Esophagus muscularis mucosa (tissue), 3 donors: ENCODE measurements around the gene ZNF598.

Source experiments
- POLR2A ChIP-seq: fragments of 450-650 bp; IDR thresholded peaks from one replicate; pipeline ENCODE4 v1.6.1; 2017; ENCODE audit warnings: antibody characterized with exemption, moderate library complexity, mild to moderate bottlenecking, low read depth
- POLR2AphosphoS5 ChIP-seq, 2 donors: sonication (generic); formaldehyde crosslinking; IDR thresholded peaks; one replicate each; pipeline ENCODE4 v1.6.1; 2017; ENCODE audit warnings: antibody characterized with exemption in 2 of 2
- TF ChIP-seq, protein P1 (sequence below), 3 experiments: fragments of 200-600 bp in 2 of 3; fragments of 450-650 bp in 1 of 3; sonication (generic) in 2 of 3; IDR thresholded peaks; one replicate each; pipeline ENCODE4 v1.5.1; 2017 to 2019; ENCODE audit warnings: antibody characterized with exemption in 3 of 3, mild to moderate bottlenecking in 2 of 3, moderate library complexity in 1 of 3

DNA sequence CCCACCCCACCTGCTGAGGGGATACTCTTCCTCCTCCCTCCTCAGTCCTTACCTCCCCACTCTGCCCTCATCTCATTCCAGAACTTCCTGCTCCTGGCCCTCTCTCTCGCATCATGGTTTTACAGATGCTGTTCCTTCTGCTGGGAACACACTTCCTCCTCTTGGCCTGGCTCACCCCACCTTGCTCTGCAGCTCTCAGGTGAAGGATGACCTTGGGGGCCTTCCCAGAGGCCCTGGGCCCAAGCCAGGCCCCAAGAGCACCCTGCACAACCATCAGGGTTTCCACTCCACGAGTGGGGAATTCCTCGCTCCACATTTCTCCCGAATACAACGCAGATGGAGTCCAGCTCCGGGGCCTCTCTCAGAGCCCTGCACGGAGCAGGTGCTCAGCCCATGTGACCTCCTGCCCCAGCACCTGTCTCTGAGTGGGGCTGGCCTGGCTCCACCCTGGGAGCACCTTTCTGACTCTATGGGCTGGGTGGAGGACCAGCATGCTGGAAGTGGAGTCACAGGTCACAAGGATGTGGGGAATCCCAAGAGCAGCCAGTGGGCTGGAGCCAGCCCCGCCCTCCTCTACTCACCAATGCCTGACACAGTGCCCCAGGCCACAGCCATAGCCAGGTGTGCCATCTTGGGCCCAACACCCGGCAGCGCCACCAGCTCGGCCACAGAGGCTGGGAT, 33.5 kb upstream of the ZNF598 start:
- TF ChIP-seq, protein P1, sequence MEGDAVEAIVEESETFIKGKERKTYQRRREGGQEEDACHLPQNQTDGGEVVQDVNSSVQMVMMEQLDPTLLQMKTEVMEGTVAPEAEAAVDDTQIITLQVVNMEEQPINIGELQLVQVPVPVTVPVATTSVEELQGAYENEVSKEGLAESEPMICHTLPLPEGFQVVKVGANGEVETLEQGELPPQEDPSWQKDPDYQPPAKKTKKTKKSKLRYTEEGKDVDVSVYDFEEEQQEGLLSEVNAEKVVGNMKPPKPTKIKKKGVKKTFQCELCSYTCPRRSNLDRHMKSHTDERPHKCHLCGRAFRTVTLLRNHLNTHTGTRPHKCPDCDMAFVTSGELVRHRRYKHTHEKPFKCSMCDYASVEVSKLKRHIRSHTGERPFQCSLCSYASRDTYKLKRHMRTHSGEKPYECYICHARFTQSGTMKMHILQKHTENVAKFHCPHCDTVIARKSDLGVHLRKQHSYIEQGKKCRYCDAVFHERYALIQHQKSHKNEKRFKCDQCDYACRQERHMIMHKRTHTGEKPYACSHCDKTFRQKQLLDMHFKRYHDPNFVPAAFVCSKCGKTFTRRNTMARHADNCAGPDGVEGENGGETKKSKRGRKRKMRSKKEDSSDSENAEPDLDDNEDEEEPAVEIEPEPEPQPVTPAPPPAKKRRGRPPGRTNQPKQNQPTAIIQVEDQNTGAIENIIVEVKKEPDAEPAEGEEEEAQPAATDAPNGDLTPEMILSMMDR (IDR thresholded peaks at IDR 0.05): no peak
- TF ChIP-seq POLR2AphosphoS5 (IDR thresholded peaks at IDR 0.05) (no peak), POLR2A (no peak)
